Measurements from ENCODE around the gene CHST9. TPM values are rescaled to one million over a fixed set of nuclear protein-coding genes. Genes with fewer than 3 reads are reported as not detected.

Gene CHST9
- polyA plus RNA-seq, 2 of the 4 experiments (the other 2 are of a cell fraction): 0.06 TPM; not detected in 1

- H3K4me3 ChIP-seq: no peak overlapping the region
- no peak overlapping the region for H3K4me2 ChIP-seq
- ChIA-PET POLR2A (no interaction called here), CTCF (no interaction called here)
- H3K9me3 ChIP-seq: no peaks in the 10 kb centered on the region
- TF ChIP-seq CBX8 (IDR thresholded peaks at IDR 0.05) (no peak), CHD4 (IDR thresholded peaks at IDR 0.05; ENCODE audit: borderline replicate concordance) (no peak), MAZ (IDR thresholded peaks at IDR 0.05; ENCODE audit: borderline replicate concordance, low read depth, low read length) (no peak), USF2 (IDR thresholded peaks at IDR 0.05) (no peak), CBX2 (IDR thresholded peaks at IDR 0.05; ENCODE audit: borderline replicate concordance, low read depth) (no peak), NFE2L2 (conservative IDR thresholded peaks at IDR 0.05; ENCODE audit: low read length) (no peak), HEYL (CRISPR knock-in tag; IDR thresholded peaks at IDR 0.05) (no peak), EHF (CRISPR knock-in tag; IDR thresholded peaks at IDR 0.05) (no peak), PBX3 (IDR thresholded peaks at IDR 0.05) (no peak), CTCF (IDR thresholded peaks at IDR 0.05) (no peak), FOXS1 (CRISPR knock-in tag; IDR thresholded peaks at IDR 0.05) (no peak), RCOR1 (IDR thresholded peaks at IDR 0.05; ENCODE audit: low read depth, low read length) (no peak), ZC3H11A (IDR thresholded peaks at IDR 0.05) (no peak), HES2 (IDR thresholded peaks at IDR 0.05) (no peak), HOXA7 (CRISPR knock-in tag; IDR thresholded peaks at IDR 0.05) (no peak), CHD2 (IDR thresholded peaks at IDR 0.05; ENCODE audit: low read length, partially characterized antibody) (no peak), MAFK (IDR thresholded peaks at IDR 0.05; ENCODE audit: partially characterized antibody) (no peak), BHLHE40 (IDR thresholded peaks at IDR 0.05; ENCODE audit: low read depth, low read length) (no peak), FOSB (CRISPR knock-in tag; IDR thresholded peaks at IDR 0.05) (no peak)
- no peaks in the 10 kb centered on the region for H3K4me1 ChIP-seq
- WGBS (ENCODE audit: missing lambda C conversion rate): 45% methylated on average over 4 of the region's 5 CpGs
- DNase-seq (ENCODE audit: low read depth in 1 of 2, low spot score in 1 of 2) (no peak), FAIRE-seq (no peak), ATAC-seq (no peak)
- no peak overlapping the region for H3K27ac ChIP-seq
Measured at GRCh38 chr18:26862084-26862483, 323.0 kb downstream of the CHST9 start.

All from A549 (cell line).